ENCODE results near the gene PTPRM.

The PTPRM gene

GRCh38 chr18:7750966-7751365, 183.8 kb downstream of the PTPRM start:
- H3K36me3 Mint-ChIP-seq (ENCODE audit: low read depth) = no peaks in the 10 kb centered on the region
- intact Hi-C loops (cut with micrococcal nuclease) = no loop called here
- H3K27ac Mint-ChIP-seq = no peak overlapping the region
- peaks cover 15% of the 10 kb centered on the region for H3K9me3 Mint-ChIP-seq
- no peaks in the 10 kb centered on the region for H3K27me3 Mint-ChIP-seq
- no peak overlapping the region for H3K4me3 Mint-ChIP-seq
- H3K4me1 Mint-ChIP-seq (ENCODE audit: low read depth) = no peaks in the 10 kb centered on the region

GRCh38 chr18:7754258-7754657, 187.1 kb downstream of the PTPRM start:
- no peaks in the 10 kb centered on the region for H3K36me3 Mint-ChIP-seq (ENCODE audit: low read depth)
- H3K27ac Mint-ChIP-seq = no peak overlapping the region
- no peaks in the 10 kb centered on the region for H3K27me3 Mint-ChIP-seq
- no peaks in the 10 kb centered on the region for H3K4me1 Mint-ChIP-seq (ENCODE audit: low read depth)
- intact Hi-C loops (cut with micrococcal nuclease) = no loop called here
- H3K9me3 Mint-ChIP-seq = no peaks in the 10 kb centered on the region
- H3K4me3 Mint-ChIP-seq = no peak overlapping the region

DNA sequence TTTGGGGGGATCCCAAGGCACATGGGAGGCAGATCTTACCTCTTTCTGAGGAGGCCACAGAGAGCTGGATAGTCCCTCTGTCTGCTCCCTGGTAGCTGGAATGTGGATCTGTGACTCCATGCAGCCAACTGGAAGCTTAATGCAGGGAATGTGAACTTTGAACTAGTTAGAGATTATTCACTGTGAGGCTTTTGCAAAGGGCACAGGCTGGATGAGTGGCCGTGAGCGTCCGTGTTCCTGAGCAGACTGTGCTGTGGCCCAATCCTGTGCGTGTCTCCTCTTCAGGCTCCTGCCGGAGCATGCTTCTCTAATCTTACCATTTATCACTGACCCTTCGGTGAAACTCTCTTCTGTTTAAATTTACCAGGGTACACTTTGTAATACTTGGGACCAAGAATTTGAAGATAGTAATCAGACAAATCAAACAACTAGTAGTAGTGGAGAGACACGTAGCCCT, 187.6 kb downstream of the PTPRM start:
- Mint-ChIP-seq H3K27me3 (no peaks in the 10 kb centered on the region), H3K36me3 (ENCODE audit: low read depth) (no peaks in the 10 kb centered on the region), H3K4me3 (no peak overlapping the region), H3K27ac (no peak overlapping the region), H3K4me1 (ENCODE audit: low read depth) (no peaks in the 10 kb centered on the region), H3K9me3 (no peaks in the 10 kb centered on the region)
- intact Hi-C loops (cut with micrococcal nuclease) = no loop called here

DNA sequence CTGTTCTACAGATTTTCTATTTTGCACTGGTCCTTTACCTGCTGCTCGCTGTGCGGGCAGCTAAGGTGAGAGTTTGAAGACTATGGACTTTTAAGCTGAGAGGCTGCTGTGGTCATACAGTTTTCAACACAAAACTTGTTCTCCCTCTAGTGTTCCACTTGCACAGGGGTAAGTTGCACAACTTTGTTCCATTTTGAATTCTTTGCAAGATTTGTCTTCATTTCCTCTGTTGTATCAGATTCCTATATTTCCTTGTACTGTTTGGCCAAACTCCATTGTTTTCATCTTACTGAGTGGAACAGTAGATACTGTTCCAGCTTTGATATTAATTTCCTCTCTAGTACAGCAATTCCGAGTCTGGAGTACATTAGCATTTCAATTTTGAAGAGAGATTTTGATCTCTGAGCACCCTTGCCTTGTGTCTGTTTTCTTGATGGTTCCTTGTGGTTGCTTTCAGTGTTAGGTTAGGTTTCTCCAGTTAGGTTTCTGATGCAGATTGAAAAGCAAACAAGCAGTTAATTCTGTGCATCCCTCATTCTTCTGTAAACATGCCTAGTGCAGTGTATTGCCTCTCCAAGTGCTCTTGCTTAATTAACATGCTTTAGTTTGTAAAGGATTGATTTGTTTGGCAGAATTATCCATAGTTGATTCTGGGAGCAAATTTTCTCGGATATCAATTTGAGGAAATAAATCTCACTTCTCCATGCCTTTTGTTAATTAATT, 188.8 kb downstream of the PTPRM start:
- intact Hi-C loops (cut with micrococcal nuclease) = no loop called here
- H3K27ac Mint-ChIP-seq = no peak overlapping the region
- H3K4me1 Mint-ChIP-seq (ENCODE audit: low read depth) = no peaks in the 10 kb centered on the region
- H3K27me3 Mint-ChIP-seq = no peaks in the 10 kb centered on the region
- H3K9me3 Mint-ChIP-seq = no peaks in the 10 kb centered on the region
- H3K36me3 Mint-ChIP-seq (ENCODE audit: low read depth) = no peaks in the 10 kb centered on the region
- H3K4me3 Mint-ChIP-seq = no peak overlapping the region

DNA sequence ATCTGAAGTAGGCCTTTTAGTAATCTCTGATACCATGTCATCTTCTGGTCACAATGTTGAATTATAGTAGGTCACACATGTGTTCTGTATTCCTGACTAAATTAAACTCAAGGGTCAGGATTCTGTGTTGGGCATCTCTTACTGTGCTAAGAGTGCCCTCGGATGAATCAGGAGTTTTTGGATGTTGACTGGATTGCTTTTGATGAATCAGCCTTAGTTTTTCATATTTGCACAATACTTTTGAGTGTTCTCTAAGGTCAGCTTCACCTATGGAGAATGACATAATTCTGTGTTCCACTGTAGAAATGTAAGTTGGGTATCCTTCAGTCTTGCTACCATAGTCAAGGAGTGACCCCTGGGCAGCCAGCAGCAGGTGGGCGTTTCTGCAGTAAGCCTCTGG, 190.1 kb downstream of the PTPRM start:
- no peaks in the 10 kb centered on the region for H3K36me3 Mint-ChIP-seq (ENCODE audit: low read depth)
- no peak overlapping the region for H3K27ac Mint-ChIP-seq
- no peaks in the 10 kb centered on the region for H3K9me3 Mint-ChIP-seq
- intact Hi-C loops (cut with micrococcal nuclease) = no loop called here
- H3K4me3 Mint-ChIP-seq = no peak overlapping the region
- no peaks in the 10 kb centered on the region for H3K27me3 Mint-ChIP-seq
- H3K4me1 Mint-ChIP-seq (ENCODE audit: low read depth) = no peaks in the 10 kb centered on the region

DNA sequence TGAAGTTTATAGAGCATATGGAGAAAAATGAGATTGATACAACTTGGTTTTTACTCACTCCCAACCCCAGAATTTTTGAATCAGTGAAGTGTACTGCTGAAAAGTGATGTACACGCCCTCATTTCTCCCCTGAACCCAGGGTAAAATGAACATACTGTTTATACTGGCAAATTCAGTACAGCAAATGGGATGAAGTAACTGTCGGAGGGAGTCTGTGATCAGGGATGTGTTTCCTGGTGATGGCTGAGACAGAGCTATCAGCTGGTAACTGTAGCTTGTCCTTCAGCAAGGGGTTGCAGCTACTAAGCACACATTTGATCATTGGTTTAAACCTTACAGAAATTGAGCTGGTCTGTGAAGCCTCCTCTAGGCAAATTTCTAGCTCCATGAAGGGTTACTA, 191.6 kb downstream of the PTPRM start:
- Mint-ChIP-seq H3K36me3 (ENCODE audit: low read depth) (no peaks in the 10 kb centered on the region), H3K4me1 (ENCODE audit: low read depth) (no peaks in the 10 kb centered on the region), H3K9me3 (no peaks in the 10 kb centered on the region), H3K27ac (no peak overlapping the region), H3K4me3 (no peak overlapping the region), H3K27me3 (no peaks in the 10 kb centered on the region)
- intact Hi-C loops (cut with micrococcal nuclease) = no loop called here

- no peaks in the 10 kb centered on the region for H3K4me1 Mint-ChIP-seq (ENCODE audit: low read depth)
- no peak overlapping the region for H3K4me3 Mint-ChIP-seq
- H3K27ac Mint-ChIP-seq = no peak overlapping the region
- H3K36me3 Mint-ChIP-seq (ENCODE audit: low read depth) = no peaks in the 10 kb centered on the region
- intact Hi-C loops (cut with micrococcal nuclease) = no loop called here
- no peaks in the 10 kb centered on the region for H3K9me3 Mint-ChIP-seq
- no peaks in the 10 kb centered on the region for H3K27me3 Mint-ChIP-seq
These were observed 194.1 kb downstream of the PTPRM start for GRCh38 chr18:7760967-7761948.

- H3K4me1 Mint-ChIP-seq (ENCODE audit: low read depth) = no peaks in the 10 kb centered on the region
- H3K36me3 Mint-ChIP-seq (ENCODE audit: low read depth) = no peaks in the 10 kb centered on the region
- intact Hi-C loops (cut with micrococcal nuclease) = no loop called here
- H3K27me3 Mint-ChIP-seq = no peaks in the 10 kb centered on the region
- no peak overlapping the region for H3K4me3 Mint-ChIP-seq
- H3K27ac Mint-ChIP-seq = no peak overlapping the region
- H3K9me3 Mint-ChIP-seq = no peaks in the 10 kb centered on the region
These were observed 197.3 kb downstream of the PTPRM start for GRCh38 chr18:7764405-7764804.

- Mint-ChIP-seq H3K36me3 (ENCODE audit: low read depth) (no peaks in the 10 kb centered on the region), H3K4me1 (ENCODE audit: low read depth) (no peaks in the 10 kb centered on the region), H3K9me3 (no peaks in the 10 kb centered on the region), H3K4me3 (no peak overlapping the region), H3K27ac (no peak overlapping the region), H3K27me3 (no peaks in the 10 kb centered on the region)
- intact Hi-C loops (cut with micrococcal nuclease) = no loop called here
These were observed 199.2 kb downstream of the PTPRM start for GRCh38 chr18:7766346-7766745.

DNA sequence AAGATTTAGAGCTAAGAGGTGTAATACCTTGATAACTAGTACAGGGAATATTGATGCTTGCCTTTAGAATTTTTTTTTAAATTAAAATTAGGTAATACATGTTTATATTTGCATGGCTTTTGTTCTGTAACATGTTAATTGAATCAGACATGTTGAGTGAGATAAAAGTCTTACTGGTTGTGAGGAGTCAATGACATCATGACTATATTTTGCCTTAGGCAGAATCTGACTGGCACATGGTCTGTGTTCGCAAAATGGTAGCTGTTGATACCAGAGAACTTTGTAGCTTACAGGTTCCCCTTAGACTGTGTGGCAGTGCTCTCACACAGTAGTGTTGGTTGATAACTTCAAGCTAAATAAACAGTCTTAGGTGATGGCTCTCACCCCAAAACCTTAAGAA, 199.7 kb downstream of the PTPRM start:
- H3K27ac Mint-ChIP-seq = no peak overlapping the region
- H3K4me1 Mint-ChIP-seq (ENCODE audit: low read depth) = no peaks in the 10 kb centered on the region
- no peaks in the 10 kb centered on the region for H3K9me3 Mint-ChIP-seq
- no peak overlapping the region for H3K4me3 Mint-ChIP-seq
- H3K36me3 Mint-ChIP-seq (ENCODE audit: low read depth) = no peaks in the 10 kb centered on the region
- H3K27me3 Mint-ChIP-seq = no peaks in the 10 kb centered on the region
- intact Hi-C loops (cut with micrococcal nuclease) = no loop called here

GRCh38 chr18:7770908-7771307, 203.8 kb downstream of the PTPRM start:
- Mint-ChIP-seq H3K36me3 (ENCODE audit: low read depth) (no peaks in the 10 kb centered on the region), H3K27ac (no peak overlapping the region), H3K27me3 (no peaks in the 10 kb centered on the region), H3K4me1 (ENCODE audit: low read depth) (no peaks in the 10 kb centered on the region), H3K4me3 (no peak overlapping the region), H3K9me3 (no peaks in the 10 kb centered on the region)
- intact Hi-C loops (cut with micrococcal nuclease) = no loop called here

DNA sequence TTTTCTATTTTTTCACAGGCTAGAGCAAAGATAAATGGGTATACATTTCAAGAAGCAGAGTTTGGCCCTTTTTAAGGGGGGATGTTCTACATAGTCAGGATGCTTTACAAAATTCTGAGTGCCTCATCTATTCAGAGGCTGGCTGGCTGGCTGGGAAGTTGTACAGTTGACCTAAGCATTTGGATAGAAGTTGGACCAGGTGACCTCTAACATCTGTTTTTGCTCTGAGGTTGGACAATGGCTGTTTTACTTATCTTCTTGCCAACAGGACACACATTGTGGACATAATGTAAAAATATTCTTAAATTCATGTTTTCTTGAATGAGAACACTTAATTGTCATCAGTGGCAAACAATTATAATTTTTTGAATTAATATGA, 205.4 kb downstream of the PTPRM start:
- H3K4me3 Mint-ChIP-seq = no peak overlapping the region
- no peaks in the 10 kb centered on the region for H3K36me3 Mint-ChIP-seq (ENCODE audit: low read depth)
- no peaks in the 10 kb centered on the region for H3K27me3 Mint-ChIP-seq
- intact Hi-C loops (cut with micrococcal nuclease) = no loop called here
- no peaks in the 10 kb centered on the region for H3K9me3 Mint-ChIP-seq
- H3K27ac Mint-ChIP-seq = no peak overlapping the region
- H3K4me1 Mint-ChIP-seq (ENCODE audit: low read depth) = no peaks in the 10 kb centered on the region

DNA sequence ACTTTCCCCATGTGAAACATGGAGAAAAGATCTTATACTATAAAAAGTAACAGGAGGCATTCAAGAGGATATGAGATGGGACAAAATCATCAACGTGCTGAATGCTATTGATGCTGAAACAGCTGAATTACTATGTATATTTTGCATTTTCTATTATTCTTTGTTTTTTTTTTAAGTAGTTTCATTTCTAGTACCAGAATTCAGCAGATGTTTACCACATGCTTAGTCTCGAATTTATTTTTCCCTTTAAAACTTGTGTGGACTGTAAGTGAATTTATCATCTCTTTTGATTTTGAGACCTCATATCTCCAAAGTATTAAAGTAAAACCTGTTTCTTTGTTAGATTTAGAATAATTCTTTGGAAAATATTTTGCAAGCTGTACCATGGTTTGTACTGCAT, 205.8 kb downstream of the PTPRM start:
- Mint-ChIP-seq H3K9me3 (no peaks in the 10 kb centered on the region), H3K4me3 (no peak overlapping the region), H3K27me3 (no peaks in the 10 kb centered on the region), H3K4me1 (ENCODE audit: low read depth) (no peaks in the 10 kb centered on the region), H3K27ac (no peak overlapping the region), H3K36me3 (ENCODE audit: low read depth) (no peaks in the 10 kb centered on the region)
- intact Hi-C loops (cut with micrococcal nuclease) = no loop called here

GRCh38 chr18:7775128-7775527, 208.0 kb downstream of the PTPRM start:
- H3K9me3 Mint-ChIP-seq = no peaks in the 10 kb centered on the region
- H3K27me3 Mint-ChIP-seq = no peaks in the 10 kb centered on the region
- H3K4me1 Mint-ChIP-seq (ENCODE audit: low read depth) = no peaks in the 10 kb centered on the region
- intact Hi-C loops (cut with micrococcal nuclease) = no loop called here
- H3K4me3 Mint-ChIP-seq = no peak overlapping the region
- H3K36me3 Mint-ChIP-seq (ENCODE audit: low read depth) = no peaks in the 10 kb centered on the region
- H3K27ac Mint-ChIP-seq = no peak overlapping the region
